ENCODE data around the gene VSTM4.

VSTM4 gene

GRCh38 chr10:49070701-49071100 lies 44.6 kb downstream of the VSTM4 start:
- no peak for DNase-seq (ENCODE audit: low read depth)

- no peak for DNase-seq (ENCODE audit: low read depth)
Observed at GRCh38 chr10:49068672-49069217, 46.6 kb downstream of the VSTM4 start.

GRCh38 chr10:49068209-49068608 lies 47.1 kb downstream of the VSTM4 start:
- DNase-seq (ENCODE audit: low read depth), result no peak

- DNase-seq (ENCODE audit: low read depth), result no peak
Observed at GRCh38 chr10:49066944-49067730, 48.2 kb downstream of the VSTM4 start.

- DNase-seq (ENCODE audit: low read depth), result no peak
Observed at GRCh38 chr10:49062229-49062628, 53.1 kb downstream of the VSTM4 start.

GRCh38 chr10:49061667-49062066 lies 53.7 kb downstream of the VSTM4 start:
- DNase-seq (ENCODE audit: low read depth), result no peak

GRCh38 chr10:49058463-49059255 lies 56.7 kb downstream of the VSTM4 start:
- DNase-seq (ENCODE audit: low read depth), result no peak

GRCh38 chr10:49057231-49057880 lies 58.0 kb downstream of the VSTM4 start:
- DNase-seq (ENCODE audit: low read depth), result no peak

- DNase-seq (ENCODE audit: low read depth), result no peak
Observed at GRCh38 chr10:49056356-49056755, 59.0 kb downstream of the VSTM4 start.

GRCh38 chr10:49055221-49055849 lies 60.0 kb downstream of the VSTM4 start:
- no peak for DNase-seq (ENCODE audit: low read depth)

GRCh38 chr10:49054753-49055152 lies 60.6 kb downstream of the VSTM4 start:
- no peak for DNase-seq (ENCODE audit: low read depth)

- no peak for DNase-seq (ENCODE audit: low read depth)
Observed at GRCh38 chr10:49053998-49054692, 61.2 kb downstream of the VSTM4 start.

GRCh38 chr10:49053053-49053997 lies 62.0 kb downstream of the VSTM4 start:
- no peak for DNase-seq (ENCODE audit: low read depth)

GRCh38 chr10:49052069-49052468 lies 63.3 kb downstream of the VSTM4 start:
- DNase-seq (ENCODE audit: low read depth), result no peak

- DNase-seq (ENCODE audit: low read depth), result no peak
Observed at GRCh38 chr10:49050906-49051305, 64.4 kb downstream of the VSTM4 start.

GRCh38 chr10:49050366-49050765 lies 65.0 kb downstream of the VSTM4 start:
- DNase-seq (ENCODE audit: low read depth), result no peak

- no peak for DNase-seq (ENCODE audit: low read depth)
Observed at GRCh38 chr10:49049660-49050059, 65.7 kb downstream of the VSTM4 start.

- DNase-seq (ENCODE audit: low read depth), result no peak
Observed at GRCh38 chr10:49047128-49047639, 68.1 kb downstream of the VSTM4 start.

GRCh38 chr10:49044293-49045193 lies 70.8 kb downstream of the VSTM4 start:
- no peak for DNase-seq (ENCODE audit: low read depth)
